Esophagus squamous epithelium (tissue), 4 donors: Measurements from ENCODE around the gene VILL.

Experiments
- POLR2A ChIP-seq, 4 donors: fragments of 450-650 bp; IDR thresholded peaks; one replicate each; pipeline ENCODE4 v1.6.1; 2017; ENCODE audit warnings: antibody characterized with exemption in 4 of 4, mild to moderate bottlenecking in 4 of 4, moderate library complexity in 3 of 4
- TF ChIP-seq, protein P1 (sequence below), 6 experiments: fragments of 450-650 bp in 4 of 6; fragments of 200-600 bp in 2 of 6; sonication (generic) in 2 of 6; IDR thresholded peaks; one replicate each; pipeline ENCODE4 v1.5.1; 2016 to 2019; ENCODE audit warnings: antibody characterized with exemption in 6 of 6, mild to moderate bottlenecking in 4 of 6, moderate library complexity in 4 of 6

DNA sequence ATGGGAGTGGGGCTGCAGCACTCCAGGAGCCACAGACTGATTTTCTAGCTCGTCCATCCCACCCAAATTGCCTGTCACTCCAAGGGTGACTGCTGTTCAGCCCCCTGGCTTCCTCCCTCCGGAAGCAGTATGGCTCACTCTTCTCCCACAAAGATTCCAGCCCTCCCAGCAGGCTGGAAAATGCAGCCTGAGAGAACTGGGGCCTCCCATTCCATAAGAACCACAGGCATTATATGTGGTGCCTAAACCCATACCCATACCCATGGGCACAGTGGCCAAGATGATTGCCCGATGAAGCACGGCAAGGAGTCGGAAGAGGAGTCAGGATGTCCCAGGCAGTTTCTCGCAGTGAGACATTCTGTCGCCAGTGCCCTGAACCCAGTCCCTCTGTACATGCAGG, 6.0 kb upstream of the VILL start:
- TF ChIP-seq POLR2A (IDR thresholded peaks at IDR 0.05): no peak
- TF ChIP-seq, protein P1, sequence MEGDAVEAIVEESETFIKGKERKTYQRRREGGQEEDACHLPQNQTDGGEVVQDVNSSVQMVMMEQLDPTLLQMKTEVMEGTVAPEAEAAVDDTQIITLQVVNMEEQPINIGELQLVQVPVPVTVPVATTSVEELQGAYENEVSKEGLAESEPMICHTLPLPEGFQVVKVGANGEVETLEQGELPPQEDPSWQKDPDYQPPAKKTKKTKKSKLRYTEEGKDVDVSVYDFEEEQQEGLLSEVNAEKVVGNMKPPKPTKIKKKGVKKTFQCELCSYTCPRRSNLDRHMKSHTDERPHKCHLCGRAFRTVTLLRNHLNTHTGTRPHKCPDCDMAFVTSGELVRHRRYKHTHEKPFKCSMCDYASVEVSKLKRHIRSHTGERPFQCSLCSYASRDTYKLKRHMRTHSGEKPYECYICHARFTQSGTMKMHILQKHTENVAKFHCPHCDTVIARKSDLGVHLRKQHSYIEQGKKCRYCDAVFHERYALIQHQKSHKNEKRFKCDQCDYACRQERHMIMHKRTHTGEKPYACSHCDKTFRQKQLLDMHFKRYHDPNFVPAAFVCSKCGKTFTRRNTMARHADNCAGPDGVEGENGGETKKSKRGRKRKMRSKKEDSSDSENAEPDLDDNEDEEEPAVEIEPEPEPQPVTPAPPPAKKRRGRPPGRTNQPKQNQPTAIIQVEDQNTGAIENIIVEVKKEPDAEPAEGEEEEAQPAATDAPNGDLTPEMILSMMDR (IDR thresholded peaks at IDR 0.05): no peak
